ENCODE measurements around the gene NEURL1. TPM values are rescaled to one million over a fixed set of nuclear protein-coding genes. Genes with fewer than 3 reads are reported as not detected.

The NEURL1 gene
- total and polyA plus RNA-seq, 9 donors: 0.28 to 5.6 (median 3.1) TPM

GRCh38 chr10:103619424-103620351 lies 126.2 kb downstream of the NEURL1 start:
- Histone ChIP-seq H3K4me1 (ENCODE audit: insufficient read depth) (peaks cover 44% of the 10 kb centered on the region), H3K4me3 (no peak overlapping the region), H3K36me3 (no peaks in the 10 kb centered on the region), H3K27me3 (no peaks in the 10 kb centered on the region), H3K9me3 (no peaks in the 10 kb centered on the region), H3K27ac (peak overlapping the region in 1 of 2 donors; percentile 49)
- intact Hi-C loops (cut with DNase I): loop anchor here in 1 of 4 donors (10.0 kb wide), 1 partner anchor 45 kb away; no protein-coding TSS in a partner anchor
- TF ChIP-seq EP300 (IDR thresholded peaks at IDR 0.05) (no peak), POLR2A (IDR thresholded peaks at IDR 0.05) (no peak)
- TF ChIP-seq, protein P1, sequence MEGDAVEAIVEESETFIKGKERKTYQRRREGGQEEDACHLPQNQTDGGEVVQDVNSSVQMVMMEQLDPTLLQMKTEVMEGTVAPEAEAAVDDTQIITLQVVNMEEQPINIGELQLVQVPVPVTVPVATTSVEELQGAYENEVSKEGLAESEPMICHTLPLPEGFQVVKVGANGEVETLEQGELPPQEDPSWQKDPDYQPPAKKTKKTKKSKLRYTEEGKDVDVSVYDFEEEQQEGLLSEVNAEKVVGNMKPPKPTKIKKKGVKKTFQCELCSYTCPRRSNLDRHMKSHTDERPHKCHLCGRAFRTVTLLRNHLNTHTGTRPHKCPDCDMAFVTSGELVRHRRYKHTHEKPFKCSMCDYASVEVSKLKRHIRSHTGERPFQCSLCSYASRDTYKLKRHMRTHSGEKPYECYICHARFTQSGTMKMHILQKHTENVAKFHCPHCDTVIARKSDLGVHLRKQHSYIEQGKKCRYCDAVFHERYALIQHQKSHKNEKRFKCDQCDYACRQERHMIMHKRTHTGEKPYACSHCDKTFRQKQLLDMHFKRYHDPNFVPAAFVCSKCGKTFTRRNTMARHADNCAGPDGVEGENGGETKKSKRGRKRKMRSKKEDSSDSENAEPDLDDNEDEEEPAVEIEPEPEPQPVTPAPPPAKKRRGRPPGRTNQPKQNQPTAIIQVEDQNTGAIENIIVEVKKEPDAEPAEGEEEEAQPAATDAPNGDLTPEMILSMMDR (IDR thresholded peaks at IDR 0.05): no peak
- DNase-seq: no peak
- WGBS, 3 donors: 59 to 62% (median 60%) methylated on average over 21 to 22 of the region's 22 CpGs

DNA sequence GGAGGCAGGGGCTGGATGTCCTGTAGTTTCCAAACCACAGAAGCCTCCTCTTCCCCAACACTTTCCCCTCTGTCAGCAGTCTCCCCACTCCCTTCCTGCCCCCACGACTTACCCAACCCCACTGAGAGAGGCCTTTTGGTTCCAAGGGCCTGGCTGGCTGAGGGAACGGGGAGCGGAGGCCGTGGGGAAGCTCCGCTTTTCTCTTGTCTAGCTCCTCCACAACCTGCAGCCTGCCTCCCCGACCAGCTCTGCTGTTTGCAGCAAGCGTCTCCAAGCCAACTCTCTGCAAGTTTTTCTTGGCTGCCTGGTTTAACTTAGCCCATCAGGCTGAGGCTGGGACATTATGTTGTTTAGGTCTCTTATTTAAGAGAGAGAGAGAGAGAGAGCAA lies 126.8 kb downstream of the NEURL1 start:
- Histone ChIP-seq H3K36me3 (no peaks in the 10 kb centered on the region), H3K27me3 (no peaks in the 10 kb centered on the region), H3K4me1 (ENCODE audit: insufficient read depth) (peaks cover 38% of the 10 kb centered on the region), H3K4me3 (no peak overlapping the region), H3K9me3 (no peaks in the 10 kb centered on the region), H3K27ac (peak overlapping the region in 1 of 2 donors; percentile 49)
- DNase-seq: no peak
- intact Hi-C loops (cut with DNase I): no loop called here
- TF ChIP-seq POLR2A (IDR thresholded peaks at IDR 0.05): no peak
- TF ChIP-seq, protein P1 (IDR thresholded peaks at IDR 0.05): no peak
- no peak for TF ChIP-seq EP300 (IDR thresholded peaks at IDR 0.05)
- 47 to 67% (median 66%) methylated on average over 7 of the region's 7 CpGs for WGBS, 3 donors

- Histone ChIP-seq H3K4me3 (no peak overlapping the region), H3K4me1 (ENCODE audit: insufficient read depth) (peaks cover 30% of the 10 kb centered on the region), H3K36me3 (no peaks in the 10 kb centered on the region), H3K27ac (no peak overlapping the region), H3K27me3 (no peaks in the 10 kb centered on the region), H3K9me3 (no peaks in the 10 kb centered on the region)
- no peak for DNase-seq
- intact Hi-C loops (cut with DNase I): no loop called here
- 81 to 88% (median 85%) methylated on average over 15 of the region's 15 CpGs for WGBS, 3 donors
- TF ChIP-seq POLR2A (IDR thresholded peaks at IDR 0.05): no peak
These were observed 127.6 kb downstream of the NEURL1 start for GRCh38 chr10:103620891-103621782.

DNA sequence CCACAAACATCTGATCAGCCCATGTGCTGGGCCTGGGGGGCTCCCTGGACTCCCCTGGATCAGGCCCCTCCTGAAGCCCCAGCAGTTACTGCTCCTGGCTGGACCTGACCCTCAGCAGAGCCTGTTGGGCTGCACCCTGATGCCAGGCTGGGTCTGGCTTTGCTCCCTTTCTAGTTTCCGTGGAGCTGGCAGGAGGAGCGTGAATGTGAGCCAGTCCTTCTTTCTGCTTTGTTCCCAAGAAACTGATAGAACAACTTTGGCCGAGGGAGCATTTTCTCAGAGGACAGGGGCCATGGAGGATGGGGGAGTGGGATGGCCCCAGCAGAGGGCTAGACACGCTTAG lies 128.2 kb downstream of the NEURL1 start:
- no peak overlapping the region for H3K4me3 ChIP-seq
- no peak for DNase-seq
- no peaks in the 10 kb centered on the region for H3K9me3 ChIP-seq
- peaks cover 26% of the 10 kb centered on the region for H3K4me1 ChIP-seq (ENCODE audit: insufficient read depth)
- H3K27ac ChIP-seq: no peak overlapping the region
- H3K27me3 ChIP-seq: no peaks in the 10 kb centered on the region
- WGBS, 3 donors: 45 to 64% (median 61%) methylated on average over 4 of the region's 4 CpGs
- intact Hi-C loops (cut with DNase I): no loop called here
- no peaks in the 10 kb centered on the region for H3K36me3 ChIP-seq
- no peak for TF ChIP-seq POLR2A (IDR thresholded peaks at IDR 0.05)
- TF ChIP-seq EP300 (IDR thresholded peaks at IDR 0.05): no peak
- TF ChIP-seq, protein P1 (IDR thresholded peaks at IDR 0.05): no peak

All from ovary (tissue), 9 donors.